GM12864 (cell line): ENCODE data around the gene EFHC1.

ENCODE experiments used
- DNase-seq: peaks from one replicate; pipeline ENCODE4 v3.0.0-alpha.2; 2011; ENCODE audit warnings: low read depth
- H3K4me3 ChIP-seq: 2 replicates; pipeline ENCODE4 v1.5.1; 2011; ENCODE audit warnings: mild to moderate bottlenecking, low read depth, low read length, control low read depth
- CTCF ChIP-seq: IDR thresholded peaks from 2 replicates; pipeline ENCODE4 v1.5.1; 2011; ENCODE audit warnings: low read depth, mild to moderate bottlenecking, moderate library complexity, low read length, control low read depth, inconsistent platforms; ENCODE audit errors: missing control alignments

Gene EFHC1

GRCh38 chr6:52410979-52411378 lies 9.2 kb upstream of the EFHC1 start:
- no peak for TF ChIP-seq CTCF
- no peak overlapping the region for H3K4me3 ChIP-seq
- DNase-seq = no peak

- TF ChIP-seq CTCF = no peak
- no peak for DNase-seq
- H3K4me3 ChIP-seq = no peak overlapping the region
Observed at GRCh38 chr6:52411911-52412310, 8.2 kb upstream of the EFHC1 start.

GRCh38 chr6:52415333-52415732 lies 4.8 kb upstream of the EFHC1 start:
- H3K4me3 ChIP-seq = no peak overlapping the region
- DNase-seq = no peak
- no peak for TF ChIP-seq CTCF

- H3K4me3 ChIP-seq = no peak overlapping the region
- TF ChIP-seq CTCF = no peak
- no peak for DNase-seq
Observed at GRCh38 chr6:52415917-52416628, 4.1 kb upstream of the EFHC1 start.

GRCh38 chr6:52416629-52417151 lies 3.5 kb upstream of the EFHC1 start:
- DNase-seq = peak; percentile 60

GRCh38 chr6:52417675-52418111 lies 2.4 kb upstream of the EFHC1 start:
- no peak for DNase-seq
- no peak for TF ChIP-seq CTCF
- H3K4me3 ChIP-seq = no peak overlapping the region

More at GRCh38 chr6:52416629-52417151, 3.5 kb upstream of the EFHC1 start:
- no peak overlapping the region for H3K4me3 ChIP-seq
- TF ChIP-seq CTCF = peak; percentile 75

- TF ChIP-seq CTCF = no peak
- H3K4me3 ChIP-seq = no peak overlapping the region
- no peak for DNase-seq
Observed at GRCh38 chr6:52418606-52419005, 1.5 kb upstream of the EFHC1 start.
